Measurements from ENCODE around the gene PRKG1.
"Not testable (repeated sequence)": the region's sequence is repeated elsewhere in the genome, so short reads cannot be mapped to it uniquely, and the experiment has no call there.

The PRKG1 gene

DNA sequence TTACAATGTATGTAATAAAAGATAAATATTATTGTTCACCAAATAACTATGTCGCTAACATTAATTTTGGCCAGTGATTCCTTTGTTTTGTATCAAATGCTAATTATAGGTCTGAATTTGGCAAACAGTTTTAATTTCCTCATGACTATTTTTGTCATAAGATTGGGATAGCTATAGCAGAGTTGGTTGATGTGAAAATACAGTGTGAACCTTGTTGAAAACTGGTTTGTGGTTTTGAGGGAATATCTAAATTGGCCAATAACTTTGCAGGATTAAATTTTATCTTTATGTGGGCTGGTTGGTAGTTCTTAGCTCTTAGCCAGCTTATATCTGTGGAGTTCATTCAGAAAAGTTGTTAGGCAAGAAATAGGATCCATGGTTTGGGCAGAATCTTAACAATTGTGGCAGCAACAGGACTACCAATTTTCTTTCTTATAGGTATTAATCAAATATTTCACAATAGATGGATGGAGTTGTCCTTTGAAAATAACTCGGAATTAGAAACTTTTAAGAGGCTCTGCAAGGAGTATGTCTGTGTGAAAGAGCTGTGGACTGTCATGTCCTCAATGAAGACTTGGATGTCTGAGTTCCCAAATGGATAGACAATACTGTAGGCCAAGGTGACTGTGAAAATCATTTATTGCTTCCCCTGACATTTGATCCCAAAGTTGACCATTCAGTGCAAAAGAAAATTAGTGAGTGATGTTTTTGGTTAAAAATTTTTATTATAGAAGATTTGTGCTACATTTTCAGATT, 73.5 kb downstream of the PRKG1 start:
- H3K36me3 ChIP-seq (ENCODE audit: control insufficient read depth in 4 of 4, insufficient read depth in 4 of 4, low read length in 3 of 4) = no peaks in the 10 kb centered on the region
- H3K27ac ChIP-seq (ENCODE audit: insufficient read depth in 1 of 2, low read depth in 1 of 2, low read length in 2 of 2, poor library complexity in 1 of 2, severe bottlenecking in 2 of 2) = no peak overlapping the region
- H3K4me1 ChIP-seq (ENCODE audit: control extremely low read depth in 1 of 4, control insufficient read depth in 4 of 4, insufficient read depth in 4 of 4, low read length in 3 of 4) = no peaks in the 10 kb centered on the region
- POLR2A ChIA-PET = no interaction called here
- CTCF ChIA-PET = no interaction called here
- 89% methylated on average over 1 of the region's 2 CpGs for WGBS (ENCODE audit: insufficient coverage)
- no peaks in the 10 kb centered on the region for H3K27me3 ChIP-seq (replicated peaks in 2 of 5; ENCODE audit: control insufficient read depth in 4 of 5, insufficient read depth in 5 of 5, low read length in 4 of 5)
- peaks cover 0 to 1% (median 0%) of the 10 kb centered on the region in 5 experiments for H3K9me3 ChIP-seq (ENCODE audit: control extremely low read depth in 1 of 5, control insufficient read depth in 4 of 5, insufficient read depth in 2 of 5, low read depth in 1 of 5, low read length in 4 of 5)
- no peak for DNase-seq
- no peak overlapping the region for H3K4me3 ChIP-seq (ENCODE audit: control insufficient read depth in 1 of 7, extremely low read depth in 1 of 7, insufficient read depth in 4 of 7, low read depth in 2 of 7, low read length in 6 of 7)

DNA sequence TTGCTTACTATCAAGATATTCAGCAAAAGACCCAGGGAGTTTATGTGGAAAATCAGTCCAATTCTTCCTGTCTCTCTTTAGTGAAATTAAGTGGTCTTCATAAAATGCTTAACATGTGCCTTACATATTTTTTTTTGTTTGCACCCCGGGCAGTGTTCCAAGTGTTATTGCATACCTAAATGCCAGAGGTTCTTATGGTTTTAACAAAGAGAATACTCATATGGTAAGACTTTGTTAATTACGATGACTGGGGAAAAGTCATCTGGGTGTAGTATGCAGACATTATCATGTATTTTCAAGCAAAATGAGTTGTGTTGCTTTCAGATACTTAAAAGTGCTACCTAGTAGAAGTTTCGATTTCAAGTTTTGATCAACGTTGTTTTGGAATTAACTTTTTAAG, 82.6 kb downstream of the PRKG1 start:
- WGBS (ENCODE audit: insufficient coverage) = 95% methylated on average over 4 of the region's 4 CpGs
- H3K36me3 ChIP-seq (ENCODE audit: control insufficient read depth in 4 of 4, insufficient read depth in 4 of 4, low read length in 3 of 4) = no peaks in the 10 kb centered on the region
- H3K4me1 ChIP-seq (ENCODE audit: control extremely low read depth in 1 of 4, control insufficient read depth in 4 of 4, insufficient read depth in 4 of 4, low read length in 3 of 4) = no peaks in the 10 kb centered on the region
- no peak overlapping the region for H3K4me3 ChIP-seq (ENCODE audit: control insufficient read depth in 1 of 7, extremely low read depth in 1 of 7, insufficient read depth in 4 of 7, low read depth in 2 of 7, low read length in 6 of 7)
- ChIA-PET POLR2A (no interaction called here), CTCF (interaction anchor here (0.7 kb wide), 1 partner anchor 25 kb away, joined by 3 read pairs; no protein-coding TSS in a partner anchor)
- H3K27me3 ChIP-seq (replicated peaks in 2 of 5; ENCODE audit: control insufficient read depth in 4 of 5, insufficient read depth in 5 of 5, low read length in 4 of 5) = no peaks in the 10 kb centered on the region
- H3K9me3 ChIP-seq (ENCODE audit: control extremely low read depth in 1 of 5, control insufficient read depth in 4 of 5, insufficient read depth in 2 of 5, low read depth in 1 of 5, low read length in 4 of 5) = no peaks in the 10 kb centered on the region
- no peak for DNase-seq
- H3K27ac ChIP-seq (ENCODE audit: insufficient read depth in 1 of 2, low read depth in 1 of 2, low read length in 2 of 2, poor library complexity in 1 of 2, severe bottlenecking in 2 of 2) = no peak overlapping the region

DNA sequence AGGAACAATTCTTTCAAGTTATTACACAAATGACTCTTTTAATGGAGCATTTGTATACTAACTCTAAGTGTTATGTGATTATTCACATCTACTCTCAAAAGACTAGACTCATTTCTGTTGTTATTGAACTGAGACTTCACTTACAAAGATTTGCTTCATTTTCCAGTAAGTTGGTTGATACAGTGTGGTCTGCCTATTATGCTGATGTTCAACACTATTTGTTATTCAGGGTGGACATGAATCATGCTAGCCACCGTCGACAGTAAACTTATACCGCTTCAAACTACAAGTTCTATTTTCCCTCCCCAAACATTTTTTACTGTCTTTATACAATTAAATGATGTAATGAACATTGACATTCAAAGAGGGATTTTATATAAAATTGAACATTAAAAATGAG, 84.5 kb downstream of the PRKG1 start:
- ChIA-PET POLR2A (no interaction called here), CTCF (no interaction called here)
- H3K4me3 ChIP-seq (ENCODE audit: control insufficient read depth in 1 of 7, extremely low read depth in 1 of 7, insufficient read depth in 4 of 7, low read depth in 2 of 7, low read length in 6 of 7) = no peak overlapping the region
- H3K27me3 ChIP-seq (replicated peaks in 2 of 5; ENCODE audit: control insufficient read depth in 4 of 5, insufficient read depth in 5 of 5, low read length in 4 of 5) = no peaks in the 10 kb centered on the region
- no CpG with 5 or more reads among the region's 3 CpGs for WGBS (ENCODE audit: insufficient coverage)
- no peak for DNase-seq
- H3K36me3 ChIP-seq (ENCODE audit: control insufficient read depth in 4 of 4, insufficient read depth in 4 of 4, low read length in 3 of 4) = no peaks in the 10 kb centered on the region
- H3K4me1 ChIP-seq (ENCODE audit: control extremely low read depth in 1 of 4, control insufficient read depth in 4 of 4, insufficient read depth in 4 of 4, low read length in 3 of 4) = no peaks in the 10 kb centered on the region
- no peak overlapping the region for H3K27ac ChIP-seq (ENCODE audit: insufficient read depth in 1 of 2, low read depth in 1 of 2, low read length in 2 of 2, poor library complexity in 1 of 2, severe bottlenecking in 2 of 2)
- H3K9me3 ChIP-seq (ENCODE audit: control extremely low read depth in 1 of 5, control insufficient read depth in 4 of 5, insufficient read depth in 2 of 5, low read depth in 1 of 5, low read length in 4 of 5) = no peaks in the 10 kb centered on the region

DNA sequence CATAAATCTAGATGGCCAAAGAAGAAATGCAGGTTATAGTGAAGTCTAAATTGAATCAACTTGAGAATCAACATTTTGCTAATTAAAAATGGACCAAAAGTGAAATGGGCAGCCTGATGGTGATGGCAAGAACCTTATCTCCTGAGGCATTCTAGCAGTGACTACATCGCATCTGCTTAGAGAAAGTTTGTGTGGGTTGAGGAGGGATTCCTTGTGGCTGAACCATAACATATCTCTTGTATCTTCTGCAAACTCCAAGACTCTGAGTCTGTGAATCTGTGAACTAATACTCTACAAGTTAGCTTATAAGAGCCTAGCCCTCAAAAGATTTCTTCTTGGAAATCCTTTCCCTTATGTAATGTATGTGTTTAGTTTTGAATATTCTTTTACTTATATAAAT, 85.6 kb downstream of the PRKG1 start:
- no peak overlapping the region for H3K27ac ChIP-seq (ENCODE audit: insufficient read depth in 1 of 2, low read depth in 1 of 2, low read length in 2 of 2, poor library complexity in 1 of 2, severe bottlenecking in 2 of 2)
- no peaks in the 10 kb centered on the region for H3K4me1 ChIP-seq (ENCODE audit: control extremely low read depth in 1 of 4, control insufficient read depth in 4 of 4, insufficient read depth in 4 of 4, low read length in 3 of 4)
- ChIA-PET POLR2A (no interaction called here), CTCF (no interaction called here)
- H3K27me3 ChIP-seq (replicated peaks in 2 of 5; ENCODE audit: control insufficient read depth in 4 of 5, insufficient read depth in 5 of 5, low read length in 4 of 5) = no peaks in the 10 kb centered on the region
- no CpG with 5 or more reads among the region's 1 CpG for WGBS (ENCODE audit: insufficient coverage)
- H3K36me3 ChIP-seq (ENCODE audit: control insufficient read depth in 4 of 4, insufficient read depth in 4 of 4, low read length in 3 of 4) = no peaks in the 10 kb centered on the region
- DNase-seq = no peak
- no peak overlapping the region for H3K4me3 ChIP-seq (ENCODE audit: control insufficient read depth in 1 of 7, extremely low read depth in 1 of 7, insufficient read depth in 4 of 7, low read depth in 2 of 7, low read length in 6 of 7)
- no peaks in the 10 kb centered on the region for H3K9me3 ChIP-seq (ENCODE audit: control extremely low read depth in 1 of 5, control insufficient read depth in 4 of 5, insufficient read depth in 2 of 5, low read depth in 1 of 5, low read length in 4 of 5)

DNA sequence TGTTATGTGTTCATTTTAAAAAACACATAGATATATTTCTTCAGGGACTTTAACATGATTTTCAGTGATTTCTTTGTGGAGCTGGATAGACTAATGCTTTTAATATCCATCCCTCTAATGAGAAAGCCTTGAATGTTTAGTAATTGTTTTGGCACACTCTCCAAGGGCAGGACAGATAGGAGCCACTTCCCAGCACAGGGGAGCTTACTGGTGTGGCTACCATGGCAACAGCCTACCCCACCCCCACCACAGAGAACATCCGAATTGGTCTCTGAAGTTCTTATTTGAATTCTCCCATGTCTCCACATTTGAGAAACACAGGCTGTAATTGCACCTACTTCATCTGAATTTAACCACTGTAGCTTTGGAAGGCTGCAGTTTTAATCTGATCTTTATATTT, 87.7 kb downstream of the PRKG1 start:
- WGBS (ENCODE audit: insufficient coverage) = 100% methylated on average over 1 of the region's 1 CpG
- ChIA-PET POLR2A (no interaction called here), CTCF (no interaction called here)
- Histone ChIP-seq H3K27me3 (replicated peaks in 2 of 5; ENCODE audit: control insufficient read depth in 4 of 5, insufficient read depth in 5 of 5, low read length in 4 of 5) (no peaks in the 10 kb centered on the region), H3K9me3 (ENCODE audit: control extremely low read depth in 1 of 5, control insufficient read depth in 4 of 5, insufficient read depth in 2 of 5, low read depth in 1 of 5, low read length in 4 of 5) (no peaks in the 10 kb centered on the region), H3K4me1 (ENCODE audit: control extremely low read depth in 1 of 4, control insufficient read depth in 4 of 4, insufficient read depth in 4 of 4, low read length in 3 of 4) (no peaks in the 10 kb centered on the region), H3K27ac (ENCODE audit: insufficient read depth in 1 of 2, low read depth in 1 of 2, low read length in 2 of 2, poor library complexity in 1 of 2, severe bottlenecking in 2 of 2) (no peak overlapping the region), H3K4me3 (ENCODE audit: control insufficient read depth in 1 of 7, extremely low read depth in 1 of 7, insufficient read depth in 4 of 7, low read depth in 2 of 7, low read length in 6 of 7) (no peak overlapping the region), H3K36me3 (ENCODE audit: control insufficient read depth in 4 of 4, insufficient read depth in 4 of 4, low read length in 3 of 4) (no peaks in the 10 kb centered on the region)
- no peak for DNase-seq

DNA sequence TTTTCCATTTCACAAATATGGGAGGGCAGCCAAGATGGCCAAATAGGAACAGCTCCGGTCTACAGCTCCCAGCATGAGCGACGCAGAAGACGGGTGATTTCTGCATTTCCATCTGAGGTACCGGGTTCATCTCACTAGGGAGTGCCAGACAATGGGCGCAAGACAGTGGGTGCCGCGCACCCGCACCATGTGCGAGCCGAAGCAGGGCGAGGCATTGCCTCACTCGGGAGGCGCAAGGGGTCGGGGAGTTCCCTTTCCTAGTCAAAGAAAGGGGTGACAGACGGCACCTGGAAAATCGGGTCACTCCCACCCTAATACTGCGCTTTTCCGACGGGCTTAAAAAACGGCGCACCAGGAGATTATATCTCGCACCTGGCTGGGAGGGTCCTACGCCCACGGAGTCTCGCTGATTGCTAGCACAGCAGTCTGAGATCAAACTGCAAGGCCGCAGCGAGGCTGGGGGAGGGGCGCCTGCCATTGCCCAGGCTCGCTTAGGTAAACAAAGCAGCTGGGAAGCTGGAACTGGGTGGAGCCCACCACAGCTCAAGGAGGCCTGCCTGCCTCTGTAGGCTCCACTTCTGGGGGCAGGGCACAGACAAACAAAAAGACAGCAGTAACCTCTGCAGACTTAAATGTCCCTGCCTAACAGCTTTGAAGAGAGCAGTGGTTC, 89.2 kb downstream of the PRKG1 start:
- DNase-seq; H3K36me3 ChIP-seq (ENCODE audit: control insufficient read depth in 4 of 4, insufficient read depth in 4 of 4, low read length in 3 of 4); H3K27ac ChIP-seq (ENCODE audit: insufficient read depth in 1 of 2, low read depth in 1 of 2, low read length in 2 of 2, poor library complexity in 1 of 2, severe bottlenecking in 2 of 2); POLR2A ChIA-PET; H3K4me3 ChIP-seq (ENCODE audit: control insufficient read depth in 1 of 7, extremely low read depth in 1 of 7, insufficient read depth in 4 of 7, low read depth in 2 of 7, low read length in 6 of 7); H3K4me1 ChIP-seq (ENCODE audit: control extremely low read depth in 1 of 4, control insufficient read depth in 4 of 4, insufficient read depth in 4 of 4, low read length in 3 of 4); H3K27me3 ChIP-seq (replicated peaks in 2 of 5; ENCODE audit: control insufficient read depth in 4 of 5, insufficient read depth in 5 of 5, low read length in 4 of 5); H3K9me3 ChIP-seq (ENCODE audit: control extremely low read depth in 1 of 5, control insufficient read depth in 4 of 5, insufficient read depth in 2 of 5, low read depth in 1 of 5, low read length in 4 of 5): not testable (repeated sequence)
- WGBS (ENCODE audit: insufficient coverage) = 98% methylated on average over 14 of the region's 30 CpGs
- CTCF ChIA-PET = interaction anchor here (1.1 kb wide), 1 partner anchor 17 kb away, joined by 3 read pairs; no protein-coding TSS in a partner anchor

DNA sequence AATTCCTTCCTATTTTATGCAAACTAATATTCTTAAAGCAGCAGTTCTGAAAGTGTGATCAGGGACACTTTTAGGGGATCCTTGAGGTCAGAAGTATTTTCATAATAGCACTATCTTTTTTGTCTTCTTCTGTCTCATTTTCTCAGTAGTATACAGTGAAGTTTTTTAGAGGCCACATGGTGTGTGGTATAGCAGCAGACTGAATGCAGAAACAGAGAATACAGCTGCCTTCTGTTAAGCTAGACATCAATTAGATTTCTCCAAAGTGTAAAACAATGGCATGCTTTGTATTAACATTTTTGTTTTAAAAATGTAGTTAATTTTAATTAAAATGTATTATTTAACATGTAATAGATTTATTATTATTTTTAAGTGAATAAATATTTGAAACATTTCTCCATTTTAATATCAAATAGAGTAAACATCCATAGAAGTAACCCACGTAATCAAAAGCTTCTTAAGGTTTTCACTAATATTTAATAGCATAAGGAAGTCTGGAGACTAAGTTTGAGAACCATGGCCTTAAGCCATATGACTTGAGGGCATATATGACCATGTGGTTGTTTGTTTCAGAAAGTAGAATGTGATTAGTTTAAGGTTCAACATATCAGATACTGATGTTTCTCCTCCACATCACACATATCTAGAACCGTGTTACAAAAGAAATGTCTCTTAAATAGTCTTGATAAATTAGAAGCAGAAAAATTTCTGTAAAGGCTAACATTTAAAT, 94.0 kb downstream of the PRKG1 start:
- DNase-seq = no peak
- H3K27me3 ChIP-seq (replicated peaks in 2 of 5; ENCODE audit: control insufficient read depth in 4 of 5, insufficient read depth in 5 of 5, low read length in 4 of 5) = no peaks in the 10 kb centered on the region
- CTCF ChIA-PET = no interaction called here
- no peaks in the 10 kb centered on the region for H3K9me3 ChIP-seq (ENCODE audit: control extremely low read depth in 1 of 5, control insufficient read depth in 4 of 5, insufficient read depth in 2 of 5, low read depth in 1 of 5, low read length in 4 of 5)
- POLR2A ChIA-PET = no interaction called here
- H3K4me1 ChIP-seq (ENCODE audit: control extremely low read depth in 1 of 4, control insufficient read depth in 4 of 4, insufficient read depth in 4 of 4, low read length in 3 of 4) = no peaks in the 10 kb centered on the region
- H3K36me3 ChIP-seq (ENCODE audit: control insufficient read depth in 4 of 4, insufficient read depth in 4 of 4, low read length in 3 of 4) = no peaks in the 10 kb centered on the region
- no peak overlapping the region for H3K4me3 ChIP-seq (ENCODE audit: control insufficient read depth in 1 of 7, extremely low read depth in 1 of 7, insufficient read depth in 4 of 7, low read depth in 2 of 7, low read length in 6 of 7)
- no CpG with 5 or more reads among the region's 2 CpGs for WGBS (ENCODE audit: insufficient coverage)
- no peak overlapping the region for H3K27ac ChIP-seq (ENCODE audit: insufficient read depth in 1 of 2, low read depth in 1 of 2, low read length in 2 of 2, poor library complexity in 1 of 2, severe bottlenecking in 2 of 2)

All from common myeloid progenitor, CD34-positive (primary cell).